IMR-90 (cell line): ENCODE results near the gene TAF1D. TPM values are rescaled to one million over a fixed set of nuclear protein-coding genes. Genes with fewer than 3 reads are reported as not detected.

Source experiments
- ATAC-seq: fragments of 200-7000 bp; cut with Tn5 transposase; 2 replicates; pipeline ENCODE4 v1.9.1; 2020; ENCODE audit warnings: low read depth, mild to moderate bottlenecking, moderate library complexity
- BruUV-seq: library from RNA; stranded (reverse); fragments of 400-500 nt; replicated peaks from 2 replicates; lab custom pipeline; 2021; lab: Mats Ljungman, UMichigan
- CTCF ChIA-PET: fragments of 300-600 bp; formaldehyde crosslinking; extraction: SDS; loops from one replicate; lab custom pipeline; 2021; ENCODE audit warnings: antibody characterized with exemption; lab: Yijun Ruan, JAX
- POLR2A ChIA-PET: fragments of 300-600 bp; sonication (Branson Sonifier 250); formaldehyde crosslinking; loops from one replicate; lab custom pipeline; 2022; ENCODE audit warnings: antibody characterized with exemption; ENCODE audit not compliant: unreplicated experiment; lab: Charles Lee
- DNase-seq: peaks from one replicate; pipeline ENCODE4 v3.0.0; 2013
- H2AFZ ChIP-seq: replicated peaks from 2 replicates; pipeline ENCODE3; 2013; ENCODE audit warnings: low read length, mild to moderate bottlenecking; ENCODE audit not compliant: poor library complexity
- H2AK5ac ChIP-seq: 2 replicates; pipeline ENCODE4 v1.6.1; 2013; ENCODE audit warnings: low read depth, low read length, inconsistent platforms
- H2AK9ac ChIP-seq: replicated peaks from 2 replicates; pipeline ENCODE3; 2013; ENCODE audit warnings: mild to moderate bottlenecking, low read depth, low read length, moderate library complexity; ENCODE audit not compliant: poor library complexity
- H2BK120ac ChIP-seq: 2 replicates; pipeline ENCODE4 v1.6.1; 2013; ENCODE audit warnings: low read depth, low read length, inconsistent platforms
- H2BK15ac ChIP-seq: 3 replicates; pipeline ENCODE4 v1.6.1; 2013; ENCODE audit warnings: low read depth, low read length, inconsistent platforms
- H2BK20ac ChIP-seq: 2 replicates; pipeline ENCODE4 v1.6.1; 2013; ENCODE audit warnings: low read depth, mild to moderate bottlenecking, inconsistent platforms, low read length, moderate library complexity
- H2BK5ac ChIP-seq: 2 replicates; pipeline ENCODE4 v1.6.1; 2013; ENCODE audit warnings: mild to moderate bottlenecking, low read depth, low read length, inconsistent platforms; ENCODE audit not compliant: poor library complexity, severe bottlenecking
- H3K14ac ChIP-seq: replicated peaks from 2 replicates; pipeline ENCODE4 v1.6.1; 2013; ENCODE audit warnings: low read depth, low read length, inconsistent platforms
- H3K18ac ChIP-seq: 2 replicates; pipeline ENCODE4 v1.6.1; 2013; ENCODE audit warnings: low read depth, low read length, control low read depth
- H3K23ac ChIP-seq: 2 replicates; pipeline ENCODE4 v1.6.1; 2013; ENCODE audit warnings: low read depth, low read length, inconsistent platforms
- H3K27ac ChIP-seq: 2 replicates; pipeline ENCODE4 v1.5.1; 2013; ENCODE audit warnings: mild to moderate bottlenecking, control low read depth, low read length; ENCODE audit not compliant: insufficient read depth
- H3K27me3 ChIP-seq: 2 replicates; pipeline ENCODE4 v1.6.1; 2013; ENCODE audit warnings: low read length; ENCODE audit not compliant: control insufficient read depth, insufficient read depth
- H3K36me3 ChIP-seq: 2 replicates; pipeline ENCODE4 v1.6.1; 2013; ENCODE audit warnings: low read length, mixed read lengths; ENCODE audit not compliant: control insufficient read depth, insufficient read depth
- H3K4ac ChIP-seq: 2 replicates; pipeline ENCODE4 v1.6.1; 2013; ENCODE audit warnings: low read depth, low read length, inconsistent platforms
- H3K4me1 ChIP-seq: 2 replicates; pipeline ENCODE4 v1.6.1; 2013; ENCODE audit warnings: low read length, mixed read lengths; ENCODE audit not compliant: control insufficient read depth, insufficient read depth
- H3K4me2 ChIP-seq: 2 replicates; pipeline ENCODE4 v1.6.1; 2013; ENCODE audit warnings: low read depth, mild to moderate bottlenecking, control low read depth, low read length, moderate library complexity
- H3K4me3 ChIP-seq: 2 replicates; pipeline ENCODE4 v1.5.1; 2013; ENCODE audit warnings: low read depth, mild to moderate bottlenecking, control low read depth, low read length, moderate library complexity; ENCODE audit not compliant: insufficient read depth
- H3K56ac ChIP-seq: 2 replicates; pipeline ENCODE4 v1.6.1; 2013; ENCODE audit warnings: low read length, inconsistent platforms; ENCODE audit not compliant: insufficient read depth; ENCODE audit errors: extremely low read depth
- H3K79me1 ChIP-seq, 2 experiments: 2 replicates each; pipeline ENCODE4 v1.6.1; 2013; ENCODE audit warnings: low read length in 2 of 2, inconsistent platforms in 1 of 2, low read depth in 1 of 2
- H3K9ac ChIP-seq: 2 replicates; pipeline ENCODE4 v1.6.1; 2013; ENCODE audit warnings: low read depth, low read length, control low read depth
- H3K9me1 ChIP-seq: 2 replicates; pipeline ENCODE4 v1.6.1; 2013; ENCODE audit warnings: low read length, inconsistent platforms; ENCODE audit not compliant: insufficient read depth
- H3K9me3 ChIP-seq: 2 replicates; pipeline ENCODE4 v1.6.1; 2013; ENCODE audit warnings: low read length; ENCODE audit not compliant: control insufficient read depth, insufficient read depth
- H4K20me1 ChIP-seq: 2 replicates; pipeline ENCODE4 v1.6.1; 2013; ENCODE audit warnings: low read length, inconsistent platforms; ENCODE audit not compliant: insufficient read depth
- H4K5ac ChIP-seq: 2 replicates; pipeline ENCODE4 v1.6.1; 2013; ENCODE audit warnings: mild to moderate bottlenecking, low read depth, low read length, control low read depth
- H4K8ac ChIP-seq, 2 experiments: 2 replicates each; pipeline ENCODE4 v1.6.1; 2013; ENCODE audit warnings: low read depth in 2 of 2, low read length in 2 of 2, control low read depth in 1 of 2, inconsistent platforms in 1 of 2
- H4K91ac ChIP-seq: 2 replicates; pipeline ENCODE4 v1.6.1; 2013; ENCODE audit warnings: low read depth, low read length, inconsistent platforms; ENCODE audit not compliant: insufficient read depth
- BHLHE40 ChIP-seq: fragments of 150-350 bp; IDR thresholded peaks from 2 replicates; pipeline ENCODE4 v1.6.1; 2016; ENCODE audit warnings: mild to moderate bottlenecking, low read depth, low read length
- CEBPB ChIP-seq: IDR thresholded peaks from 2 replicates; pipeline ENCODE4 v1.6.1; 2012; ENCODE audit warnings: low read depth, low read length, improper control_type of control experiment
- CHD1 ChIP-seq: IDR thresholded peaks from 2 replicates; pipeline ENCODE4 v1.6.1; 2012; ENCODE audit warnings: low read depth, low read length, improper control_type of control experiment
- CTCF ChIP-seq: conservative IDR thresholded peaks from 2 replicates; pipeline ENCODE4 v1.5.1; 2012; ENCODE audit warnings: mild to moderate bottlenecking, low read depth, low read length, improper control_type of control experiment
- ELK1 ChIP-seq: fragments of 150-350 bp; IDR thresholded peaks from 2 replicates; pipeline ENCODE4 v1.6.1; 2016; ENCODE audit warnings: low read depth, mild to moderate bottlenecking, low read length, moderate library complexity, borderline replicate concordance
- FOS ChIP-seq: fragments of 150-350 bp; IDR thresholded peaks from 2 replicates; pipeline ENCODE4 v1.6.1; 2016; ENCODE audit warnings: low read depth, low read length
- MAFK ChIP-seq: IDR thresholded peaks from 2 replicates; pipeline ENCODE4 v1.6.1; 2012; ENCODE audit warnings: low read depth, low read length, improper control_type of control experiment
- MAZ ChIP-seq: IDR thresholded peaks from 2 replicates; pipeline ENCODE4 v1.6.1; 2012; ENCODE audit warnings: low read depth, mild to moderate bottlenecking, low read length, improper control_type of control experiment, moderate library complexity, borderline replicate concordance
- MXI1 ChIP-seq: IDR thresholded peaks from 2 replicates; pipeline ENCODE4 v1.6.1; 2012; ENCODE audit warnings: low read depth, mild to moderate bottlenecking, low read length, moderate library complexity, borderline replicate concordance
- NFE2L2 ChIP-seq: fragments of 150-350 bp; IDR thresholded peaks from 2 replicates; pipeline ENCODE4 v1.6.1; 2016; ENCODE audit warnings: low read depth, mild to moderate bottlenecking, low read length
- POLR2A ChIP-seq: IDR thresholded peaks from 2 replicates; pipeline ENCODE4 v1.6.1; 2012; ENCODE audit warnings: mild to moderate bottlenecking, low read depth, low read length
- RAD21 ChIP-seq: IDR thresholded peaks from 2 replicates; pipeline ENCODE4 v1.6.1; 2012; ENCODE audit warnings: low read length, improper control_type of control experiment
- RCOR1 ChIP-seq: IDR thresholded peaks from 2 replicates; pipeline ENCODE4 v1.6.1; 2012; ENCODE audit warnings: mild to moderate bottlenecking, low read length, improper control_type of control experiment; ENCODE audit not compliant: insufficient replicate concordance
- RFX5 ChIP-seq: IDR thresholded peaks from 2 replicates; pipeline ENCODE4 v1.8.0; 2012; ENCODE audit warnings: low read depth, mild to moderate bottlenecking, low read length, moderate library complexity
- SMC3 ChIP-seq: fragments of 150-350 bp; IDR thresholded peaks from 2 replicates; pipeline ENCODE4 v1.6.1; 2016; ENCODE audit warnings: low read depth, mild to moderate bottlenecking, antibody characterized with exemption, low read length, moderate library complexity
- USF2 ChIP-seq: fragments of 150-350 bp; IDR thresholded peaks from 2 replicates; pipeline ENCODE4 v1.6.1; 2017; ENCODE audit warnings: mild to moderate bottlenecking, antibody characterized with exemption, low read length, low read depth
- WGBS, 2 experiments: methylation state at CpG; one replicate each; pipeline versions ENCODE4 v1.1.5 to v1.1.7; 2013; ENCODE audit warnings: missing lambda C conversion rate in 2 of 2; ENCODE audit not compliant: insufficient read length in 1 of 2; ENCODE audit errors: extremely low coverage in 2 of 2; 5-methylcytosine and 5-hydroxymethylcytosine counted together
- dilution Hi-C: fragments of 300-500 bp; cut with HindIII; formaldehyde crosslinking; loops from one replicate; pipeline ENCODE4 v1.14.3; 2018; ENCODE audit warnings: low sequenced_read_pairs; ENCODE audit not compliant: unreplicated experiment
- in situ Hi-C: fragments of 300-500 bp; cut with MboI; formaldehyde crosslinking; loops from 3 replicates; pipeline ENCODE4 v1.14.3; 2019; ENCODE audit warnings: low sequenced_read_pairs, inconsistent platforms, mixed read lengths
- intact Hi-C: fragments of 100-400 bp; cut with micrococcal nuclease; formaldehyde crosslinking; loops from 2 replicates; pipeline ENCODE4 v1.10.0; 2022
- polyA plus RNA-seq, 3 experiments: library from polyadenylated mRNA; depleted of rRNA; stranded (reverse); fragments of >200 nt; gene quantifications; 2 replicates each; pipeline ENCODE4 v1.2.3, GENCODE V29; 2012; ENCODE audit warnings: low replicate concordance in 1 of 3
- total RNA-seq: library from RNA; depleted of rRNA; stranded (reverse); fragments of >200 nt; gene quantifications from 2 replicates; pipeline ENCODE4 v1.2.3, GENCODE V29; 2012

The TAF1D gene
- total and polyA plus RNA-seq, 2 of the 4 experiments (the other 2 are of a cell fraction) = 56.8 to 133 TPM

- BruUV-seq = no TSS peak
- dilution Hi-C loops = no loop called here
Measured at GRCh38 chr11:93728792-93729128, 12.5 kb downstream of the TAF1D start.

More at GRCh38 chr11:93728792-93729128, 12.5 kb downstream of the TAF1D start:
- no peak overlapping the region for H3K4me3 ChIP-seq
- no peak overlapping the region for H3K27ac ChIP-seq
- no peak for ATAC-seq
- no peak overlapping the region for H2BK5ac ChIP-seq
- no peak overlapping the region for H2BK120ac ChIP-seq
- in situ Hi-C loops = no loop called here
- ChIA-PET CTCF (no interaction called here), POLR2A (interaction anchor here (1.0 kb wide), 1 partner anchor 13 kb away, joined by 3 read pairs; the partner anchor contains the start of genes C11orf54 and TAF1D)
- no peak overlapping the region for H2AK9ac ChIP-seq
- H2AK5ac ChIP-seq = no peak overlapping the region
- H3K36me3 ChIP-seq = peaks cover 29% of the 10 kb centered on the region
- H3K4me1 ChIP-seq = peaks cover 9% of the 10 kb centered on the region
- no peak for TF ChIP-seq RAD21
- TF ChIP-seq CHD1 = no peak
- no peak for TF ChIP-seq CEBPB
- no peak for TF ChIP-seq RFX5
- TF ChIP-seq MAFK = no peak
- no peak for TF ChIP-seq CTCF
- TF ChIP-seq FOS = no peak
- TF ChIP-seq MAZ = no peak
- no peak for TF ChIP-seq SMC3
- TF ChIP-seq POLR2A = no peak
- TF ChIP-seq RCOR1 = no peak
- no peak for TF ChIP-seq ELK1
- no peak for TF ChIP-seq NFE2L2
- no peak for TF ChIP-seq BHLHE40
- no peak for TF ChIP-seq USF2
- TF ChIP-seq MXI1 = no peak
- H3K9me3 ChIP-seq = no peaks in the 10 kb centered on the region
- no CpG with 5 or more reads among the region's 2 CpGs for WGBS, 2 experiments
- no peak overlapping the region for H3K4me2 ChIP-seq
- no peak overlapping the region for H3K14ac ChIP-seq
- H2AFZ ChIP-seq = no peak overlapping the region
- no peak for DNase-seq
- H3K27me3 ChIP-seq = no peaks in the 10 kb centered on the region
- H3K56ac ChIP-seq = no peak overlapping the region
- H3K9ac ChIP-seq = no peak overlapping the region
- intact Hi-C loops = no loop called here
- H3K23ac ChIP-seq = no peak overlapping the region
- H4K91ac ChIP-seq = no peak overlapping the region
- no peak overlapping the region for H2BK20ac ChIP-seq
- H4K20me1 ChIP-seq = peaks cover 47% of the 10 kb centered on the region
- no peaks in the 10 kb centered on the region; the same call in 1 of the 2 replicates for H3K9me1 ChIP-seq
- peaks cover 7 to 22% of the 10 kb centered on the region in 2 experiments; a peak in 2 of 4 replicates for H3K79me1 ChIP-seq
- H4K8ac ChIP-seq = no peak overlapping the region
- H2BK15ac ChIP-seq = no peak overlapping the region
- no peak overlapping the region for H3K4ac ChIP-seq
- H4K5ac ChIP-seq = no peak overlapping the region
- H3K18ac ChIP-seq = no peak overlapping the region
